Astrocyte of the spinal cord (primary cell): ENCODE data around the gene OXER1.

Experiments
- DNase-seq: peaks from one replicate; pipeline ENCODE4 v3.0.0; 2011; ENCODE audit warnings: low read depth, low spot score
- H3K4me3 ChIP-seq: 2 replicates; pipeline ENCODE4 v1.5.1; 2011; ENCODE audit warnings: low read depth, mild to moderate bottlenecking, low read length, moderate library complexity
- in situ Hi-C: cut with HindIII; loops from 2 replicates; pipeline ENCODE4 v1.10.0; 2017; ENCODE audit warnings: low sequenced_read_pairs
- TF ChIP-seq, protein P1 (sequence below): IDR thresholded peaks from 2 replicates; pipeline ENCODE4 v1.5.1; 2012; ENCODE audit warnings: low read depth, mild to moderate bottlenecking, low read length, inconsistent platforms

Gene OXER1

DNA sequence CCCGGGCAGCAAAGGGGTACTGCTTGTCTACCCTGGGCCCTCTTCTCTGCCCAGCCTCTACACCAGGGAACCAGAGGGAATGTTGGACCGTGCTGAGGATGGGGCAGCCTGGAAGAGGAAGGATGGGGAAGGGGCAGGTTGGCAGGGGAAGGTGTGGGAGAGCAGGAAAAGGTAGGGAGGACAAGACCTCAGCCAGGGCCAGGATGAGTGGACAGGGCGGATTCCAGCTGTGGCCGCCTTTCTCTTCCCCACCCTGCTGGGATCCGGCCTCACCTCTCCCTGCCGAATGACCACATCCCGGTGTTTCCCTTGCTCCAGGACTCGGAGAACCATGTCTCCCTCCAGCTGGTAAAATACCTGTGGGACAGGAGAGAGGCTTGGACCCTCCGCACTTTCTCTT lies 19.6 kb upstream of the OXER1 start:
- TF ChIP-seq, protein P1, sequence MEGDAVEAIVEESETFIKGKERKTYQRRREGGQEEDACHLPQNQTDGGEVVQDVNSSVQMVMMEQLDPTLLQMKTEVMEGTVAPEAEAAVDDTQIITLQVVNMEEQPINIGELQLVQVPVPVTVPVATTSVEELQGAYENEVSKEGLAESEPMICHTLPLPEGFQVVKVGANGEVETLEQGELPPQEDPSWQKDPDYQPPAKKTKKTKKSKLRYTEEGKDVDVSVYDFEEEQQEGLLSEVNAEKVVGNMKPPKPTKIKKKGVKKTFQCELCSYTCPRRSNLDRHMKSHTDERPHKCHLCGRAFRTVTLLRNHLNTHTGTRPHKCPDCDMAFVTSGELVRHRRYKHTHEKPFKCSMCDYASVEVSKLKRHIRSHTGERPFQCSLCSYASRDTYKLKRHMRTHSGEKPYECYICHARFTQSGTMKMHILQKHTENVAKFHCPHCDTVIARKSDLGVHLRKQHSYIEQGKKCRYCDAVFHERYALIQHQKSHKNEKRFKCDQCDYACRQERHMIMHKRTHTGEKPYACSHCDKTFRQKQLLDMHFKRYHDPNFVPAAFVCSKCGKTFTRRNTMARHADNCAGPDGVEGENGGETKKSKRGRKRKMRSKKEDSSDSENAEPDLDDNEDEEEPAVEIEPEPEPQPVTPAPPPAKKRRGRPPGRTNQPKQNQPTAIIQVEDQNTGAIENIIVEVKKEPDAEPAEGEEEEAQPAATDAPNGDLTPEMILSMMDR = no peak
- H3K4me3 ChIP-seq = no peak overlapping the region
- no peak for DNase-seq
- in situ Hi-C loops = no loop called here

DNA sequence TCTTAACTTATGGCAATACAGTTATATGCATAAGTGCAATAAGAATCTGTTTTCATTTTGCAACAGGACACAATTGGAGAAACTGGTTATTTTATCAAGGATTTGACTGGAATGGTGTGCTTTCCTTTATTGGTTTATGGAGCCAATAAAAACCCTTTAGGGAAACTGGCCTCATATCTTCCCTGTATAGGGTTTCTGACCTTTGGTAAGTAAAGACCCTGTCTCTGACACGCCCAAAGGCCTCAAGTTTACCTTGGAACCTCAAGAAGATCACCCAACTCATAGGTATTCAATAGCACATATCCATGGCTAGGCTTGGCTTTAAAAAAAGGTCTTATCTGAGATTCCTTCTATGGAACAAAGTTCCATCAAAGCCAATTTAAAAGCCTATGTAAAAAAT lies 17.2 kb upstream of the OXER1 start:
- no peak overlapping the region for H3K4me3 ChIP-seq
- no peak for DNase-seq
- TF ChIP-seq, protein P1 = no peak
- in situ Hi-C loops = no loop called here

DNA sequence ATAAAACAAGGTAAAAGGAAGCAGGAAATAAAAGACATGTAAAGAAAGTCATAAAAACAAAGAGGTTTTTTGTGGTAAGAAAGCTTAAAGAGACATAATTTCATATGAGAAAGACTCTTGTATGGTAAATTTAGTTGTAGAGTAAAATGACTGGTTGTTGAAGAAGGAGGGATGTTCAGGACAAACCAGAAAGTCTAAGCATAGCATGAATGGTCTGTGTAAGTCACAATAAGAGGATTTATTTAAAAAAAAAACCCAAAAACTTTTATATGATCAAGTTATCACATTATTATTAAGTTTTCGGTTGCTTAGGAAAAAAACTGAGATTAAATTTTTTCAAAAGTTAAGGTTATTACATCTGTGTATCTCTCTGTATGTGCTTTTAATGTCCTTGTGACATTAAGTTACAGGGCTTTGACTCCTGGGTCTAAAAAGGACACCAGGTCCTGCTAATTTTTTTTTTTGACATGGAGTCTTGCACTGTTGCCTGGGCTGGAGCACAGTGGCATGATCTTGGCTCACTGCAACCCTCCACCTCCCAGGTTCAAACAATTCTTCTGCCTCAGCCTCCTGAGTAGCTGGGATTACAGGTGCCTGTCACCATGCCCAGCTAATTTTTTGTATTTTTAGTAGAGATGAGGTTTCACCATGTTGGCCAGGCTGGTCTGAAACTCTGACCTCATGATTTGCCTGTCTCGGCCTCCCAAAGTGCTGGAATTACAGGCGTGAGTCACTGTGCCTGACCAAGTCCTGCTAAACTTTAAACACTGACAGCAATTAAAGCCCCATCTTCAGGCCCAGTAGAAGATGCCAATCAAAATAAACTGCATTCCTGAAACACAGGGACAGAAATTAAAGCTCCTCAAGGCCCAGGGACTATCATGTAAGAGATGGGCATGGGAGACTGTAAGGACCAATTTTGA lies 14.2 kb upstream of the OXER1 start:
- in situ Hi-C loops = no loop called here
- TF ChIP-seq, protein P1 = no peak
- DNase-seq = no peak
- H3K4me3 ChIP-seq = no peak overlapping the region

DNA sequence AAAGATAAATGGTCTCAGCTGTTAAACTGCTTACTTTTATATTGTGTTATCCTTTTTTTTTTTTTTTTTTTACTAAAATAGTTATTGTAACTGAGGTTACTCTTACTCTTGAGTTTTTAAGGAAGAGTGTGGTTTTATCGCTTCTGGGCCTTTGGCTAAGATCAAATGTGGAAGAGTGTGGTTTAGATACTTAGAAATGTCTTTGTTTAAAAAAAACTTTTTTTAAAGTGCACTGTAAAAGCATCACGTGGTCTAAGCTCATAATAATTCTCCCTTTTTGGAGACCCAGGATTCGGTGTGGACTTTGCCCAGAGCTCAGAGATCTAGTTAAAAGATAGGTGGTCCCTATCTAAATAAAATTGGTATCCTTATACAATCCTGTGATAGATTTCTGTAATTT lies 11.9 kb upstream of the OXER1 start:
- H3K4me3 ChIP-seq = no peak overlapping the region
- DNase-seq = no peak
- TF ChIP-seq, protein P1 = no peak
- in situ Hi-C loops = no loop called here

DNA sequence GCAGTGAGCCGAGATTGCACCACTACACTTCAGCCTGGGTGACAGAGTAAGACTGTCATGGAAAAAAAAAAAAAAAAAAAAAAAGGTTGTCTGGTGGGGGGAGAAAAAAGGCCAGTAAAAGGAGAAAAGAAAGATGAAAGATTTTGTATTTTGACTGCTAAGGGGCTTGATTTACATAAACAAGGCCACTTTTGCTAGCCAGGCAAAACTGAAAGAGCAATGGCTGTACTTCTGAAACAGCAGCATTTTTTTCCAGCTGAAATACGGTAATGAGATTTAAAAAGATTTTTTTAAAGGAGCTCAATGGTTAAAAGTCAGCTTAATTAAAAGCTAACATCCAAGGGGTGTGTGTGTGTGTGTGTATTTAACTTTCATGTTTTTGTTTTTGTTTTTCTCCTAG lies 11.3 kb upstream of the OXER1 start:
- in situ Hi-C loops = no loop called here
- H3K4me3 ChIP-seq = no peak overlapping the region

DNA sequence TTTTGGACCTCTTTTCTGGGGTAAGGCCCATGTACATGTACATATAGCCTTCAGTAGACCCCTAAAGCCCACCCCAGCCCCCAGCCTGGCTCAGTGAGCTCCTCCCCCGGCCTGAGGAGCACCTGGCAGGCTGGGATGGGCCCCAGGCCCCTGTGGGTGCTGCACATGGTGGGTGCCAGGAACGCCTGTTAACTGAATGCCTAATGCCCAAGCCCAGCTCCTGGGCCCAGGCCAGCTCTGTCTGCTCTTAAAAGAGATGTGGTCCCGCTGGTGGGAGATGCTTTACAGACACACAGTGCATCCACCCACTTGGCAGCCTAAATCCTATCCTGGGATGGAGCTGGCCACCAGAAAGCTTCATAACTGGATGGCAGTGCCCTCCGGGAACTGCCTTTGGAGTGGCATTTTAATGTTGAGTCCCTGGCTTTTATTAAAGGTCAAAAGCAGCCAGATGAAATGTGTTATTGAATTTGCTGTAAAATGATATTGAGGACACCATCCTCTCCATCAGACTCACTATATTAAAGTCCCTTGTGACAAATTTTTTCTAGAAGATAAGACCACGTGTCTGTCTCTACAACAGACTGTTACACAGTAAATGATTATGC lies 7.7 kb upstream of the OXER1 start:
- TF ChIP-seq, protein P1 = no peak
- no peak for DNase-seq
- in situ Hi-C loops = no loop called here
- no peak overlapping the region for H3K4me3 ChIP-seq

More for the DNA sequence above, 11.3 kb upstream of the OXER1 start:
- TF ChIP-seq, protein P1 = no peak
- DNase-seq = no peak
